ENCODE results near the gene CXorf58. TPM values are rescaled to one million over a fixed set of nuclear protein-coding genes. Genes with fewer than 3 reads are reported as not detected.
"Not testable (repeated sequence)": the region's sequence is repeated elsewhere in the genome, so short reads cannot be mapped to it uniquely, and the experiment has no call there.

CXorf58 gene
- total and polyA plus RNA-seq, 7 experiments from 2014 or later, result not detected

DNA sequence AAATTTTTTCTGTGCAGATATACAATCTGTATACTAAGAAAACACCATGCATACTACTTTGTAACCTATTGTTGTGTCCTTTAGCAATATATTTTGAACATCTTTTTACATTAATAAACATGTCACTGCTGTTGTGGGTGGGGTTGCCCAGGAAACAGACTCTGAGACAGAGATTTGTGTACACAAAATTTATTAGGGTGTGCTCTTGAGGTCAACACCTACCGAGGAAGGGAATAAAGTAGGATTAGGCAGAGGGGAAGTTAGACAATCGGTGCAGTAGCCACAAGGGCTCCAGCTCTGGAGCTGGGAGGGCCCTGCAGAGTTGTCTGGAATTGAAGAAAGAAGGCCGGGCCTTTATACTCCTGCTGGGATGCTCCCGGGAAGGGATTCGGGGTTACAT, 56.4 kb downstream of the CXorf58 start:
- DNase-seq, result no peak
- Histone ChIP-seq H3K4me3 (ENCODE audit: low read length) (no peak overlapping the region), H3K9me3 (ENCODE audit: control insufficient read depth in 2 of 3, low read length in 3 of 3) (no peaks in the 10 kb centered on the region), H3K36me3 (ENCODE audit: control insufficient read depth in 2 of 3, insufficient read depth in 3 of 3, low read length in 3 of 3) (no peaks in the 10 kb centered on the region), H3K27me3 (ENCODE audit: control insufficient read depth in 2 of 2, insufficient read depth in 2 of 2, low read length in 2 of 2) (no peaks in the 10 kb centered on the region), H3K27ac (ENCODE audit: low read depth, low read length) (no peak overlapping the region), H3K4me1 (ENCODE audit: control insufficient read depth in 2 of 2, insufficient read depth in 2 of 2, low read length in 2 of 2) (peaks cover 0 to 5% of the 10 kb centered on the region in 2 donors)
- Mint-ChIP-seq H3K4me3 (no peak overlapping the region), H3K27me3 (no peaks in the 10 kb centered on the region), H3K4me1 (peaks cover 3 to 13% (median 11%) of the 10 kb centered on the region in 7 donors), H3K36me3 (peaks cover 0 to 1% (median 0%) of the 10 kb centered on the region in 5 donors), H3K9me3 (peaks cover 0 to 5% (median 0%) of the 10 kb centered on the region in 11 donors), H3K27ac (no peak overlapping the region)
- ChIA-PET POLR2A (no interaction called here), CTCF (no interaction called here)
- intact Hi-C loops (cut with micrococcal nuclease), result no loop called here
- ATAC-seq, result no peak

DNA sequence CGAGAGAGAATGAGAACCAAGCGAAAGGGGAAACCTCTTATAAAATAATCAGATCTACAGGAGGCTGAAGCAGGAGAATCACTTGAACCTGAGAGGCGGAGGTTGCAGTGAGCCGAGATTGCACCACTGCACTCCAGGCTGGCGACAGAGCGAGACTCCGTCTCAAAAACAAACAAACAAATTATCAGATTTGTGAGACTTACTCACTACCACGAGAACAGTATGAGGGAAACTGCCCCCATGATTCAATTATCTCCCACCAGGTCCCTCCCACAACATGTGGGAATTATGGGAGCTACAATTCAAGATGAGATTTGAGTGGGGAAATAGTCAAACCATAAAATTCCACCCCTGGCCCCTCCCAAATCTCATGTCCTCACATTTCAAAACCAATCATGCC, 57.8 kb downstream of the CXorf58 start:
- H3K4me1 Mint-ChIP-seq; H3K36me3 ChIP-seq (ENCODE audit: control insufficient read depth in 2 of 3, insufficient read depth in 3 of 3, low read length in 3 of 3); H3K27ac ChIP-seq (ENCODE audit: low read depth, low read length); H3K9me3 ChIP-seq (ENCODE audit: control insufficient read depth in 2 of 3, low read length in 3 of 3); DNase-seq; H3K36me3 Mint-ChIP-seq; H3K4me3 ChIP-seq (ENCODE audit: low read length); H3K4me3 Mint-ChIP-seq; H3K27ac Mint-ChIP-seq; POLR2A ChIA-PET; ATAC-seq; H3K4me1 ChIP-seq (ENCODE audit: control insufficient read depth in 2 of 2, insufficient read depth in 2 of 2, low read length in 2 of 2); CTCF ChIA-PET; H3K27me3 ChIP-seq (ENCODE audit: control insufficient read depth in 2 of 2, insufficient read depth in 2 of 2, low read length in 2 of 2); intact Hi-C loops (cut with micrococcal nuclease); H3K27me3 Mint-ChIP-seq; H3K9me3 Mint-ChIP-seq: not testable (repeated sequence)

DNA sequence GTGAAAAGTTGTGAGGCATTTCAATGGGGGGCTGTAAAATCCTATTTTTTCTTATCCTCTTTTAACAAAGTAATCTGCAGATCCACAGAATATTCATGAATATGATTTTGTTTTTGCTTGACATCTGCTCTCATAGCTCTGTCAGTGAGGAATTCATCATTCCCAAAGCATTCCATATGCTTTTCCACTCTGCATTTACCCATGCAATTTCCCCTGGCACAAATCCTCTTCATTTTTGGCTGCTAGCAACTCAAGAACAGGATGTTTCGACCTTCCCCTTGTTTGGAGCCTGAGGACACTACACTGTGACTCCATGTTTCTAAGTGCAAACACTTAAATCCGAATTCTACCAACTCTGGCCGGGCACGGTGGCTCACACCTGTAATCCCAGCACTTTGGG, 70.7 kb downstream of the CXorf58 start:
- DNase-seq (no peak), ATAC-seq (no peak)
- Mint-ChIP-seq H3K4me1 (peaks cover 0 to 6% (median 2%) of the 10 kb centered on the region in 7 donors), H3K27ac (no peak overlapping the region), H3K9me3 (no peaks in the 10 kb centered on the region), H3K27me3 (no peaks in the 10 kb centered on the region), H3K4me3 (no peak overlapping the region), H3K36me3 (peaks cover 0 to 10% (median 4%) of the 10 kb centered on the region in 5 donors)
- no peaks in the 10 kb centered on the region for H3K36me3 ChIP-seq (ENCODE audit: control insufficient read depth in 2 of 3, insufficient read depth in 3 of 3, low read length in 3 of 3)
- intact Hi-C loops (cut with micrococcal nuclease), result no loop called here
- H3K4me1 ChIP-seq (ENCODE audit: control insufficient read depth in 2 of 2, insufficient read depth in 2 of 2, low read length in 2 of 2), result no peaks in the 10 kb centered on the region
- ChIA-PET POLR2A (no interaction called here), CTCF (interaction anchor here (0.7 kb wide), 1 partner anchor 35 kb away, joined by 3 read pairs; no protein-coding TSS in a partner anchor)
- no peak overlapping the region for H3K4me3 ChIP-seq (ENCODE audit: low read length)
- no peaks in the 10 kb centered on the region for H3K9me3 ChIP-seq (ENCODE audit: control insufficient read depth in 2 of 3, low read length in 3 of 3)
- H3K27me3 ChIP-seq (ENCODE audit: control insufficient read depth in 2 of 2, insufficient read depth in 2 of 2, low read length in 2 of 2), result no peaks in the 10 kb centered on the region
- H3K27ac ChIP-seq (ENCODE audit: low read depth, low read length), result no peak overlapping the region

- Mint-ChIP-seq H3K9me3 (no peaks in the 10 kb centered on the region), H3K27me3 (no peaks in the 10 kb centered on the region), H3K27ac (no peak overlapping the region), H3K36me3 (peaks cover 0 to 10% (median 4%) of the 10 kb centered on the region in 5 donors), H3K4me3 (no peak overlapping the region), H3K4me1 (peaks cover 0 to 6% (median 2%) of the 10 kb centered on the region in 7 donors)
- CTCF ChIA-PET, result no interaction called here
- intact Hi-C loops (cut with micrococcal nuclease), result no loop called here
- POLR2A ChIA-PET, result interaction anchor here (0.6 kb wide), 1 partner anchor 31 kb away, joined by 3 read pairs; no protein-coding TSS in a partner anchor
- Histone ChIP-seq H3K4me1 (ENCODE audit: control insufficient read depth in 2 of 2, insufficient read depth in 2 of 2, low read length in 2 of 2) (no peaks in the 10 kb centered on the region), H3K27ac (ENCODE audit: low read depth, low read length) (no peak overlapping the region), H3K9me3 (ENCODE audit: control insufficient read depth in 2 of 3, low read length in 3 of 3) (no peaks in the 10 kb centered on the region), H3K4me3 (ENCODE audit: low read length) (no peak overlapping the region), H3K27me3 (ENCODE audit: control insufficient read depth in 2 of 2, insufficient read depth in 2 of 2, low read length in 2 of 2) (no peaks in the 10 kb centered on the region), H3K36me3 (ENCODE audit: control insufficient read depth in 2 of 3, insufficient read depth in 3 of 3, low read length in 3 of 3) (no peaks in the 10 kb centered on the region)
- ATAC-seq, result no peak
- no peak for DNase-seq
Observed at GRCh38 chrX:23980011-23980441, 72.2 kb downstream of the CXorf58 start.

DNA sequence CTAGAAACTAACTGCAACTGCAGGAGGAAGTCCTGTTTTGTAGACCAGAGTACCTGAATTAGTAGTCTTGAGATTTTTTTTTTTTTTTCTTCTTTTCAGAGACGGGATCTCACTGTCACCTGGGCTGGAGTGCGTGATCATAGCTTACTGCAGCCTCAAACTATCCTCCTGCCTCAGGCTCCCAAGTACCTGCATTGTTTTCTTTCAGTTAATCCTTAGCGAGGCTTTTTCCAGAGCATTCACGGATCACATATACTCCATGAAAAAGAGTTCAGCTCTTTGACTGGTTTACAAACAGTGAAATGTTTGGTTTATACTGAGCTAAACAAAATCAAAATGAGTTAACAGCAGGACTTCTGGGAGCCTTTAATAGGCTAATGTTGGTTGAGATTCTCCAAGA, 73.4 kb downstream of the CXorf58 start:
- DNase-seq (no peak), ATAC-seq (no peak)
- CTCF ChIA-PET, result interaction anchor here (0.6 kb wide), 1 partner anchor 1963 kb away, joined by 3 read pairs; no protein-coding TSS in a partner anchor
- intact Hi-C loops (cut with micrococcal nuclease), result no loop called here
- H3K36me3 Mint-ChIP-seq, result peaks cover 0 to 12% (median 4%) of the 10 kb centered on the region in 5 donors
- Histone ChIP-seq H3K9me3 (ENCODE audit: control insufficient read depth in 2 of 3, low read length in 3 of 3) (no peaks in the 10 kb centered on the region), H3K27ac (ENCODE audit: low read depth, low read length) (no peak overlapping the region), H3K4me3 (ENCODE audit: low read length) (no peak overlapping the region), H3K36me3 (ENCODE audit: control insufficient read depth in 2 of 3, insufficient read depth in 3 of 3, low read length in 3 of 3) (no peaks in the 10 kb centered on the region), H3K27me3 (ENCODE audit: control insufficient read depth in 2 of 2, insufficient read depth in 2 of 2, low read length in 2 of 2) (no peaks in the 10 kb centered on the region), H3K4me1 (ENCODE audit: control insufficient read depth in 2 of 2, insufficient read depth in 2 of 2, low read length in 2 of 2) (no peaks in the 10 kb centered on the region)
- H3K27ac Mint-ChIP-seq, result no peak overlapping the region
- H3K9me3 Mint-ChIP-seq, result no peaks in the 10 kb centered on the region
- no peak overlapping the region for H3K4me3 Mint-ChIP-seq
- H3K27me3 Mint-ChIP-seq, result no peaks in the 10 kb centered on the region
- POLR2A ChIA-PET, result no interaction called here
- H3K4me1 Mint-ChIP-seq, result peaks cover 0 to 8% (median 3%) of the 10 kb centered on the region in 7 donors

- peak overlapping the region in 2 of 9 donors; percentile 13 to 76 for H3K27ac Mint-ChIP-seq
- H3K9me3 ChIP-seq (ENCODE audit: control insufficient read depth in 2 of 3, low read length in 3 of 3), result no peaks in the 10 kb centered on the region
- no peak overlapping the region for H3K4me3 ChIP-seq (ENCODE audit: low read length)
- CTCF ChIA-PET, result no interaction called here
- H3K4me1 ChIP-seq (ENCODE audit: control insufficient read depth in 2 of 2, insufficient read depth in 2 of 2, low read length in 2 of 2), result no peaks in the 10 kb centered on the region
- H3K4me1 Mint-ChIP-seq, result peaks cover 0 to 10% (median 6%) of the 10 kb centered on the region in 7 donors
- ATAC-seq (no peak), DNase-seq (no peak)
- intact Hi-C loops (cut with micrococcal nuclease), result no loop called here
- POLR2A ChIA-PET, result no interaction called here
- no peak overlapping the region for H3K27ac ChIP-seq (ENCODE audit: low read depth, low read length)
- H3K36me3 ChIP-seq (ENCODE audit: control insufficient read depth in 2 of 3, insufficient read depth in 3 of 3, low read length in 3 of 3), result no peaks in the 10 kb centered on the region
- H3K4me3 Mint-ChIP-seq, result no peak overlapping the region
- no peaks in the 10 kb centered on the region for H3K27me3 Mint-ChIP-seq
- no peaks in the 10 kb centered on the region for H3K27me3 ChIP-seq (ENCODE audit: control insufficient read depth in 2 of 2, insufficient read depth in 2 of 2, low read length in 2 of 2)
- peaks cover 0 to 12% (median 4%) of the 10 kb centered on the region in 5 donors for H3K36me3 Mint-ChIP-seq
- H3K9me3 Mint-ChIP-seq, result no peaks in the 10 kb centered on the region
Observed at GRCh38 chrX:23981711-23982110, 73.9 kb downstream of the CXorf58 start.

- DNase-seq (no peak), ATAC-seq (no peak)
- Mint-ChIP-seq H3K36me3 (peaks cover 0 to 13% (median 4%) of the 10 kb centered on the region in 5 donors), H3K4me3 (no peak overlapping the region), H3K27ac (peak overlapping the region in 4 of 9 donors; percentile 3 to 35 (median 23)), H3K27me3 (no peaks in the 10 kb centered on the region), H3K4me1 (peaks cover 0 to 10% (median 6%) of the 10 kb centered on the region in 7 donors), H3K9me3 (no peaks in the 10 kb centered on the region)
- Histone ChIP-seq H3K4me3 (ENCODE audit: low read length) (no peak overlapping the region), H3K36me3 (ENCODE audit: control insufficient read depth in 2 of 3, insufficient read depth in 3 of 3, low read length in 3 of 3) (peaks cover 0 to 4% (median 2%) of the 10 kb centered on the region in 3 experiments), H3K27ac (ENCODE audit: low read depth, low read length) (no peak overlapping the region), H3K27me3 (ENCODE audit: control insufficient read depth in 2 of 2, insufficient read depth in 2 of 2, low read length in 2 of 2) (no peaks in the 10 kb centered on the region), H3K4me1 (ENCODE audit: control insufficient read depth in 2 of 2, insufficient read depth in 2 of 2, low read length in 2 of 2) (no peaks in the 10 kb centered on the region), H3K9me3 (ENCODE audit: control insufficient read depth in 2 of 3, low read length in 3 of 3) (no peaks in the 10 kb centered on the region)
- intact Hi-C loops (cut with micrococcal nuclease), result no loop called here
- ChIA-PET CTCF (no interaction called here), POLR2A (interaction anchor here (0.8 kb wide), 1 partner anchor 22 kb away, joined by 4 read pairs; no protein-coding TSS in a partner anchor)
Observed at GRCh38 chrX:23982891-23983290, 75.1 kb downstream of the CXorf58 start.

Measured in naive thymus-derived CD4-positive, alpha-beta T cell (primary cell).